Gastroesophageal sphincter (tissue), 3 donors: ENCODE results near the gene GPD1.

Experiments
- EP300 ChIP-seq: sonication (generic); formaldehyde crosslinking; IDR thresholded peaks from one replicate; pipeline ENCODE4 v1.6.1; 2017; ENCODE audit warnings: antibody characterized with exemption, mild to moderate bottlenecking
- POLR2A ChIP-seq, 2 donors: fragments of 450-650 bp; IDR thresholded peaks; one replicate each; pipeline ENCODE4 v1.6.1; 2017; ENCODE audit warnings: antibody characterized with exemption in 2 of 2, mild to moderate bottlenecking in 2 of 2, moderate library complexity in 1 of 2
- POLR2AphosphoS5 ChIP-seq: sonication (generic); formaldehyde crosslinking; IDR thresholded peaks from one replicate; pipeline ENCODE4 v1.6.1; 2017; ENCODE audit warnings: antibody characterized with exemption
- TF ChIP-seq, protein P1 (sequence below), 4 experiments: fragments of 200-600 bp in 2 of 4; fragments of 450-650 bp in 2 of 4; sonication (generic) in 1 of 4; IDR thresholded peaks; one replicate each; pipeline ENCODE4 v1.5.1; 2017 to 2019; ENCODE audit warnings: antibody characterized with exemption in 4 of 4, mild to moderate bottlenecking in 2 of 4, moderate library complexity in 2 of 4

DNA sequence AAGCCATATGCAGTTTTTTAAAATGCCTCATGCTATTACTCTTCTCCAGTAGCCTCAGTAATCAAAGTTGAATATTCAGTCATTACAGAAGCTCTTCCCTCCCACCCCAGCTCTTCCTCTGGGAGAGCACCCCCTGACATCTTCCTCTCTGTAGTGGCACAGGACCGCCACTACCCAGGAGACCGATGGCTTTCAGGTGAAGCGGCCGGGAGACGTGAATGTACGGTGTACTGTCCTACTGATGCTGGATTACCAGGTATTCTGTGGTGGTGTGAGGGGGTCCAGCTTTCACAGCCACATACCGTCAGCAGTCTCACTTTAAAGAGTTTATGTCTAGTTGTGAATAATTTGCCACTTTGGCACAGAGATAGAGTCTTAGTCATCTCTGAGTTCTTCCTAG, 14.1 kb upstream of the GPD1 start:
- TF ChIP-seq, protein P1, sequence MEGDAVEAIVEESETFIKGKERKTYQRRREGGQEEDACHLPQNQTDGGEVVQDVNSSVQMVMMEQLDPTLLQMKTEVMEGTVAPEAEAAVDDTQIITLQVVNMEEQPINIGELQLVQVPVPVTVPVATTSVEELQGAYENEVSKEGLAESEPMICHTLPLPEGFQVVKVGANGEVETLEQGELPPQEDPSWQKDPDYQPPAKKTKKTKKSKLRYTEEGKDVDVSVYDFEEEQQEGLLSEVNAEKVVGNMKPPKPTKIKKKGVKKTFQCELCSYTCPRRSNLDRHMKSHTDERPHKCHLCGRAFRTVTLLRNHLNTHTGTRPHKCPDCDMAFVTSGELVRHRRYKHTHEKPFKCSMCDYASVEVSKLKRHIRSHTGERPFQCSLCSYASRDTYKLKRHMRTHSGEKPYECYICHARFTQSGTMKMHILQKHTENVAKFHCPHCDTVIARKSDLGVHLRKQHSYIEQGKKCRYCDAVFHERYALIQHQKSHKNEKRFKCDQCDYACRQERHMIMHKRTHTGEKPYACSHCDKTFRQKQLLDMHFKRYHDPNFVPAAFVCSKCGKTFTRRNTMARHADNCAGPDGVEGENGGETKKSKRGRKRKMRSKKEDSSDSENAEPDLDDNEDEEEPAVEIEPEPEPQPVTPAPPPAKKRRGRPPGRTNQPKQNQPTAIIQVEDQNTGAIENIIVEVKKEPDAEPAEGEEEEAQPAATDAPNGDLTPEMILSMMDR (IDR thresholded peaks at IDR 0.05), result no peak
- no peak for TF ChIP-seq EP300
- no peak for TF ChIP-seq POLR2AphosphoS5
- TF ChIP-seq POLR2A (IDR thresholded peaks at IDR 0.05), result no peak
